Right lobe of liver (tissue), 4 donors: ENCODE data around the gene FAM89A.

Source experiments
- CTCF ChIP-seq, 4 donors: fragments of 200-600 bp in 3 of 4; fragments of 450-650 bp in 1 of 4; IDR thresholded peaks; one replicate each; pipeline versions ENCODE4 v1.5.1 to v1.8.0; 2016 to 2022; ENCODE audit warnings: antibody characterized with exemption in 4 of 4, mild to moderate bottlenecking in 2 of 4
- POLR2A ChIP-seq: fragments of 450-650 bp; IDR thresholded peaks from one replicate; pipeline ENCODE4 v1.6.1; 2017; ENCODE audit warnings: antibody characterized with exemption, mild to moderate bottlenecking
- donor health status: DM: no; HTN: no; CAD: no.
- donor health status: DM: no; HTN: no; CAD: no.
- donor health status: DM: no; HTN: yes; CAD: no.

DNA sequence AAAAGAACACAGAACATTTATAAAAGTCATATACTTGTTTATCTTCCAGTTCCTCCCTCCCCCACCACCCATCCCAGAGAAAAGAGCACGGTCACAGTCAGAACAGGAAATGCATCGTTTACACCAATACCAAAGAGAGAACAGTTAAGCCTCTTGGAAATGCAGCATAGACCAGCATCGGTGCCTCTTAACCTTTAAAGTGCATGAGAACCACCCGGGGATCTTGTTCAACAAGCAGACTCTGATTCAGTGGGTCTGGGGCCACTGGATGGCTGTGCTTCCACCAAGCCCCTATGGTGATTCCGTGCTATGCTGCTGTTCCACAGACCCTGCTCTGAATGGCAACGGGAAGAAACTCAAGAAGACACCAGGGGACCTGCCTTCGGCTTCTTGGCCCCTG, 19.2 kb downstream of the FAM89A start:
- TF ChIP-seq CTCF (IDR thresholded peaks at IDR 0.05) (no peak), POLR2A (no peak)
